ENCODE results near the gene GOLPH3. TPM values are rescaled to one million over a fixed set of nuclear protein-coding genes. Genes with fewer than 3 reads are reported as not detected.

GOLPH3 gene
- total RNA-seq, 2 experiments from 2014 or later, result 68.0 to 72.6 TPM

DNA sequence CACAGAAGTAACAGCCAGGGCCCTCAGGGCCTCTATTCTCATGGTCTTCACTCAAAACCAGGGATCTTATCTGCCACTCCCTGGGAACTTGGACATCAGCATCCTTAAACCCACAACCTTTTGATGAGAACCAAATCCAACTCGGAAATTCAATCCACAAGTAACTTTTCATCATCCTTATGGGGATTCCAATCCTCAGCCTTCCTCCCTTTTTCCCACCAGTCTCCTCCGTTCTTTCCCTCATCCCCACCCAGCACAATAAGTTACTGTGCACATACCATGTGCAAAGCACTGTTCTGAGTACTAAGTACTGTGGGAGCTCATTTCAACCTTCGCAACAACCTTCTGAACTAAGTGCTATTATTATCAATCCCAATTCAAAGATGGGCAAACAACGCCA is 17.0 kb downstream of the GOLPH3 start:
- no peak overlapping the region for H3K4me3 Mint-ChIP-seq
- peaks cover 33% of the 10 kb centered on the region for H3K36me3 Mint-ChIP-seq
- peaks cover 33% of the 10 kb centered on the region for H3K4me1 Mint-ChIP-seq
- H3K9me3 Mint-ChIP-seq, result peaks cover 1% of the 10 kb centered on the region
- no peaks in the 10 kb centered on the region for H3K27me3 Mint-ChIP-seq
- H3K27ac Mint-ChIP-seq, result no peak overlapping the region
- DNase-seq, result no peak

DNA sequence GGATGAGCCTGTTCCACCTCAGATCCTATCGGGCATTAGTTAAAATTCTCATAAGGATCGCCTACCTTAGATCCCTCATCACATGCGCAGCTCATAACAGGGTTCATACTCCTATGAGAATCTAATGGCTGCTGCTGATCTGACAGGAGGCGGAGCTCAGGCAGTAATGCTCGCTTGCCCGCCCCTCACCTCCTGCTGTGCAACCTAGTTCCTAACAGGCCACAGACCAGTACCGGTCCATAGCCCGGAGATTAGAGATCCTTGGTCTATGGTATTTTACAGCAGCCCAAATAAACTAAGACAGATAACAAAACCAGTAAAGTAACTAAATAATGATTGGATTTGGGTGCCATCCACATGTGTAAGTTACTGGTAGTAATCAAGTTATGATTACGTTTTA is 17.5 kb downstream of the GOLPH3 start:
- no peak for DNase-seq
- H3K27me3 Mint-ChIP-seq, result no peaks in the 10 kb centered on the region
- H3K27ac Mint-ChIP-seq, result no peak overlapping the region
- H3K4me1 Mint-ChIP-seq, result peaks cover 36% of the 10 kb centered on the region
- H3K36me3 Mint-ChIP-seq, result peaks cover 34% of the 10 kb centered on the region
- H3K4me3 Mint-ChIP-seq, result no peak overlapping the region
- H3K9me3 Mint-ChIP-seq, result peaks cover 2% of the 10 kb centered on the region

DNA sequence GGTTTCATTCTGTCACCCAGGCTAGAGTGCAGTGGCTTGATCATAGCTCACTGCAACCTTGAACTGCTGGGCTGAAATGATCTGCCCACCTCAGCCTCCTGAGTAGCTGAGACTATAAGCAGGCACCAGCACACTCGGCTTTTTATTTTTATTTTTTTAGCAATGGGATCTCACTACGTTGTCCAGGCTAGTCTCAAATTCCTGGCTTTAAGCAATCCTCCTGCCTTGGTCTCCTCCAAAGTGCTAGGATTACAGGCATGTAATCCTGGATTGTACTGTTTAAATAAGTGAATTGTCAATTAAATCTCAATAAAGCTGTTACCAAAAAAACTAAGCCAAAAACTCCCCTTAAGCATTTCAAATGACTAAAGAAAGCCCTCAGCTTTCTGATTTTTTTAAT is 18.9 kb downstream of the GOLPH3 start:
- no peak overlapping the region for H3K27ac Mint-ChIP-seq
- H3K27me3 Mint-ChIP-seq, result no peaks in the 10 kb centered on the region
- no peak overlapping the region for H3K4me3 Mint-ChIP-seq
- peaks cover 1% of the 10 kb centered on the region for H3K9me3 Mint-ChIP-seq
- H3K36me3 Mint-ChIP-seq, result peaks cover 28% of the 10 kb centered on the region
- DNase-seq, result no peak
- peaks cover 33% of the 10 kb centered on the region for H3K4me1 Mint-ChIP-seq

DNA sequence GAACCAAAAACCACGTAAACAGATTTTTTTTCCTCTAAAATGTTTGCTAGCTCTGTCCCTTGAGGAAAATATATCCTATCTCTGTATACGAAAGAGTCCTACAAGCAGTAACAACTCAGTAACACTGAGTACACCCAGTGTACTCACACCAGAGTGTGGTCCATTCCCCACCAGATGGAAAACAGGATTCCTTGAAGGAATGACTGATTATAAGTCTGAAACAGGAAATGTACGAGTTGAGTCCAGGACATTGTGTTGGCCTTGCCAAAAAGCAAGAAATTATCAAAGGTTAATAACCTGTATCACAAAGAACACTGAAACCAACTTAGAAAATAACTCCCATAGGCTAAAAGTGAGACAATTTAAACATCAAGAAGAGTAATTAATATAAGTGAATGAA is 20.4 kb downstream of the GOLPH3 start:
- Mint-ChIP-seq H3K27ac (no peak overlapping the region), H3K4me3 (no peak overlapping the region), H3K36me3 (peaks cover 36% of the 10 kb centered on the region), H3K9me3 (peaks cover 1% of the 10 kb centered on the region), H3K4me1 (peaks cover 30% of the 10 kb centered on the region), H3K27me3 (no peaks in the 10 kb centered on the region)
- DNase-seq, result no peak

GRCh38 chr5:32151198-32151597 is 22.9 kb downstream of the GOLPH3 start:
- peaks cover 1% of the 10 kb centered on the region for H3K9me3 Mint-ChIP-seq
- peaks cover 44% of the 10 kb centered on the region for H3K4me1 Mint-ChIP-seq
- H3K4me3 Mint-ChIP-seq, result no peak overlapping the region
- DNase-seq, result no peak
- peaks cover 32% of the 10 kb centered on the region for H3K36me3 Mint-ChIP-seq
- no peak overlapping the region for H3K27ac Mint-ChIP-seq
- no peaks in the 10 kb centered on the region for H3K27me3 Mint-ChIP-seq

DNA sequence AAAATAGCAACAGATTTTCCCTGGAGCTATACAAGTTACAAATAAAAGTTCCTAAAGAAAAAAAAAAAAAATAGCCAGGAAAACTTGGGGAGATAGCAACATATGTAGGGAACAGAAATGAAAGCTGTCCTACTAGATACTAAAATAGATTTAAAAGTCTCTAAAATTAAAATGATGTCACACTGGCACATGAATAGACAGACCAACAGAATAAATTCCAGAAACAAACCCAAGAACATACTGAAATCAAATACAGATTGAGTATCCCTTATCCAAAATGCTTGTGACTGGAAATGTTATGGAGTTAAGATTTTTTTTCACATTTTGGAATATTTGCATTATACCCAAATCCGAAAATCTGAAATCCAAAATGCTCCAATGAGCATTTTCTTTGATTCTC is 23.8 kb downstream of the GOLPH3 start:
- no peak for DNase-seq
- Mint-ChIP-seq H3K4me3 (no peak overlapping the region), H3K27ac (no peak overlapping the region), H3K9me3 (peaks cover 1% of the 10 kb centered on the region), H3K27me3 (no peaks in the 10 kb centered on the region), H3K4me1 (peaks cover 48% of the 10 kb centered on the region), H3K36me3 (peaks cover 27% of the 10 kb centered on the region)

- H3K27me3 Mint-ChIP-seq, result no peaks in the 10 kb centered on the region
- H3K4me3 Mint-ChIP-seq, result no peak overlapping the region
- no peak for DNase-seq
- peaks cover 1% of the 10 kb centered on the region for H3K9me3 Mint-ChIP-seq
- peaks cover 26% of the 10 kb centered on the region for H3K36me3 Mint-ChIP-seq
- peaks cover 45% of the 10 kb centered on the region for H3K4me1 Mint-ChIP-seq
- no peak overlapping the region for H3K27ac Mint-ChIP-seq
These were observed 26.2 kb downstream of the GOLPH3 start for GRCh38 chr5:32147959-32148358.

DNA sequence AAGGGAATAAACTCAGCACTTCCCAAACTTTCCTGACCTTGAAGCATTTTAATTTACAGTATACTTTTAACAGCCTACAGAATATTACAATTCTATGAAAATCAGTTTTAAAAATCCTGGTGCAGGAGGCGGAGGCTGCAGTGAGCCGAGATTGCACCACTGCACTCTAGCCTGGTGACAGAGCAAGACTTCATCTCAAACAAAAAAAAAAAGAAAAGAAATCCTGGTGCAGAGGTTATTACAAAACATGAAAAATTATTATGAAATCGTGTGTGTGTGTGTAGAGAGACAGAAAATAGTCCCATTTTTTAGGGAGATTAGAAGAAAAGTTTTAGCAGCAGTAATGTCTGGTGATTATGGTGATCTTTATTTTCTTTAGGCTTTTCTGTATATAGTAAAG is 26.9 kb downstream of the GOLPH3 start:
- Mint-ChIP-seq H3K27ac (no peak overlapping the region), H3K4me1 (peaks cover 43% of the 10 kb centered on the region), H3K36me3 (peaks cover 23% of the 10 kb centered on the region), H3K27me3 (no peaks in the 10 kb centered on the region), H3K9me3 (peaks cover 1% of the 10 kb centered on the region), H3K4me3 (no peak overlapping the region)
- DNase-seq, result no peak

GRCh38 chr5:32145378-32145777 is 28.7 kb downstream of the GOLPH3 start:
- Mint-ChIP-seq H3K27me3 (no peaks in the 10 kb centered on the region), H3K27ac (no peak overlapping the region), H3K36me3 (peaks cover 28% of the 10 kb centered on the region), H3K4me1 (peaks cover 37% of the 10 kb centered on the region), H3K4me3 (no peak overlapping the region), H3K9me3 (no peaks in the 10 kb centered on the region)
- DNase-seq, result no peak

DNA sequence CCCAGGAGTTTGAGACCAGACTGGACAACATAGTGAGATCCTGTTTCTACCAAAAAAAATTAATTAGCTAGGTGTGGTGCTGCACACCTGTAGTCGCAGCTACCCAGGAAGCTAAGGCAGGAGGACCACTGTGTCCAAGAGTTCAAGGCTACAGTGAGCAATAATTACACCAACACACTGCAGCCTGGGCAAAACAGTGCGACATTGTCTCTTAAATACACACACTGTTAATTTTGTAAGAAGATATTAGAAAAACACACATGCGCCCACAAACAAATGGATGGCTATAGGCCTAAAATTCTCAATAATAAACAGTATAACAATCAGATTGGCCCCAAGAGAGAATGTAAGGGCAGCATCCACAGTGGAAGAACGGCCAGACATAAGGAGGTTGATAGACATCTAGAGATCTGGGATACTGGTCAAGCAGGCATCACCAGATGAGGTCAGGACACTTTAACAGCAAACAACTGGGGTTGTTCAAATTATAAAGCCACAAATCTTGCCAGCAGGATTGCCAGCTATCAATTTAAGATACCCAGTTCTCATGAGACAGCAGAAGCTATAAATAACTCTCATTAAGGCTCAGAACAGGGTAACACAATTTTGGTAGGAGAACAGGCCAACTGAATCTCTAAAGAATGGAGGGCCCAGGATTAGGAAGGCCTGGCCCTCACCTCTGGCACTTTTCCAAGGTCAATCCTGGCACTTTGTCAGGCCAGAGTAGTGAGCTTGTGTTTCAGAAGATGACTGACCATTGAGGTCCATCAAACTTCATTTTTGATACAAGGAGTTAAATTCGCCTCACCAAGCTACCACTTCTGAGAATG is 29.5 kb downstream of the GOLPH3 start:
- DNase-seq, result no peak
- Mint-ChIP-seq H3K9me3 (no peaks in the 10 kb centered on the region), H3K27me3 (no peaks in the 10 kb centered on the region), H3K36me3 (peaks cover 33% of the 10 kb centered on the region), H3K27ac (peak overlapping the region; percentile 42), H3K4me1 (peaks cover 37% of the 10 kb centered on the region), H3K4me3 (no peak overlapping the region)

GRCh38 chr5:32143617-32144377 is 30.3 kb downstream of the GOLPH3 start:
- Mint-ChIP-seq H3K4me3 (no peak overlapping the region), H3K4me1 (peaks cover 42% of the 10 kb centered on the region), H3K27me3 (no peaks in the 10 kb centered on the region), H3K9me3 (no peaks in the 10 kb centered on the region), H3K36me3 (peaks cover 34% of the 10 kb centered on the region), H3K27ac (no peak overlapping the region)
- no peak for DNase-seq

DNA sequence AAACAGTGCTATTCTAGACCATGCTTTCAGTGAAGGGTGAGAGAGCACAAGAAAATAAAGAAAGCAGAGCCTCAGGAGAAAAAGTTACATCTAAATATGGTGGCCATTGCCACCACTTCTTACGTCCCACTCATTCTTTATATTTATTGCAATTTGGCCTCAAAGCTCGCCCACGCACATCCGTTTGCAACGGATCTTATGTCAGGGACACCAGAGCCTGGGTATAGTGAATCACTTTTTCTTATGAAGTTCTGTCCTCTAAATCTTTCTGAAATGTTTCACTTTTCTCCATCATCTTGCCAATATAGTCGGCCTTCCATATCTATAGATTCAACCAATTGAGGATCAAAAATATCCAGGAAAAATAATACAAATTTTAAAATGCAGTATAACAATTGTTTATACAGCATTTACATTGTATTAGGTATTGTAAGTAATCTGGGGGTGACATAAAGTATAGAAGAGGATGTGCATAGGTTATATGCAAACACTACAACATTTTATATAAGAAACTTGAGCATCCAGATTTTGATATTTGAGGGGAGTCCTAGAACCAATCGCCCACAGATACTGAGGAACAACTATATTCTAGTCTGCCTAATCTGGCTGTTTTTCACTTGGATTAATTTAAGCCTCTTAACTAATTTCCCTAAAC is 35.2 kb downstream of the GOLPH3 start:
- Mint-ChIP-seq H3K36me3 (peaks cover 38% of the 10 kb centered on the region), H3K4me3 (no peak overlapping the region), H3K4me1 (peaks cover 17% of the 10 kb centered on the region), H3K9me3 (no peaks in the 10 kb centered on the region), H3K27me3 (no peaks in the 10 kb centered on the region), H3K27ac (peak overlapping the region; percentile 85)
- peak; percentile 52 for DNase-seq

DNA sequence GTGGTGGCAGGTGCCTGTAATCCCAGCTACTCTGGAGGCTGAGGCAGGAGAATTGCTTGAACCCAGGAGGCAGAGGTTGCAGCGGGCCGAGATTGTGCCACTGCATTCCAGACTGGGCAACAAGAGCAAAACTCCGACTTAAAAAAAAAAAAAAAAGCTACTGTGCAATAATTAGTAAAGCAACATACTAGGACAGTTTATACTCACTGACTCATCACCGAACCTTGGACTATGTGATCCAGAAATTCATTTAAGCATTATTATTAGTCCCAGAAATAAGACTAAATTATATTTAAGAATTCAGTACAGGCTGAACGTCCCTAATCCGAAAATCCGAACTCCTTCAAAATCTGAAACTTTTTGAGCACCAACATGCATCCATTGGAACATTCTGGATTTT is 37.8 kb downstream of the GOLPH3 start:
- Mint-ChIP-seq H3K9me3 (no peaks in the 10 kb centered on the region), H3K4me1 (peaks cover 21% of the 10 kb centered on the region), H3K4me3 (no peak overlapping the region), H3K36me3 (peaks cover 43% of the 10 kb centered on the region), H3K27ac (no peak overlapping the region), H3K27me3 (no peaks in the 10 kb centered on the region)
- no peak for DNase-seq

DNA sequence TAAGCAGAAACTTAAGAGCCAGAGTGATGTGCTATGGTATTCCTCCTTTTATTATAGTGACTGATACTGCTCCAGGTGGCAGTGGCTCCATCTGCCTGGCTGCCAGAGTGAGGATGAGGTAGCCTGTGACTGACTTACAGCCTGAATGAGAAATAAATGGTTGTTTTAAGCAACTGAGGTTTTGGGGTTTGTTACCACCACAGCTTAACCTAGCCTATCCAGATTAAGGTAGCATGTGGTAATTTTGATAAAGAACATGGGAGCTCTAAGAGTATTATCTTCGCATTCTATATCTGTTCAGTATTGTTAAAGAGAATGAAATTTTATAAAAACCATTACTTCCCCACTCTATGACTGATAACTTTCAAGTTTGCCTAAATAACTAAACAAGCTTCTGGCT is 39.0 kb downstream of the GOLPH3 start:
- H3K27me3 Mint-ChIP-seq, result no peaks in the 10 kb centered on the region
- H3K4me3 Mint-ChIP-seq, result no peak overlapping the region
- no peaks in the 10 kb centered on the region for H3K9me3 Mint-ChIP-seq
- H3K36me3 Mint-ChIP-seq, result peaks cover 40% of the 10 kb centered on the region
- DNase-seq, result no peak
- H3K27ac Mint-ChIP-seq, result peak overlapping the region; percentile 28
- H3K4me1 Mint-ChIP-seq, result peaks cover 26% of the 10 kb centered on the region

- Mint-ChIP-seq H3K9me3 (no peaks in the 10 kb centered on the region), H3K4me3 (no peak overlapping the region), H3K27me3 (no peaks in the 10 kb centered on the region), H3K27ac (peak overlapping the region; percentile 31), H3K4me1 (peaks cover 26% of the 10 kb centered on the region), H3K36me3 (peaks cover 38% of the 10 kb centered on the region)
- DNase-seq, result no peak
These were observed 41.4 kb downstream of the GOLPH3 start for GRCh38 chr5:32132757-32133156.
